Activated CD4-positive, alpha-beta T cell treated with anti-CD3 and anti-CD28 coated beads, Interleukin-2, amount 10 ng/mL, durations not matched to agents 24 days and 14 days (primary cell): ENCODE measurements around the gene METTL9. TPM values are rescaled to one million over a fixed set of nuclear protein-coding genes. Genes with fewer than 3 reads are reported as not detected.
A peak's percentile ranks its signal among the peaks of the same experiment; 100 is the strongest.
"Not testable (repeated sequence)": the region's sequence is repeated elsewhere in the genome, so short reads cannot be mapped to it uniquely, and the experiment has no call there.

Experiments used
- DNase-seq: peaks from one replicate; pipeline ENCODE4 v3.0.0; 2022
- H3K27ac Mint-ChIP-seq: one replicate; pipeline ENCODE4 v1.8.0; 2022; ENCODE audit warnings: mild to moderate bottlenecking, mixed read lengths
- H3K27me3 Mint-ChIP-seq: one replicate; pipeline ENCODE4 v1.8.0; 2022; ENCODE audit warnings: mixed read lengths
- H3K36me3 Mint-ChIP-seq: one replicate; pipeline ENCODE4 v1.8.0; 2022; ENCODE audit warnings: low read depth, mild to moderate bottlenecking, mixed read lengths
- H3K4me1 Mint-ChIP-seq: one replicate; pipeline ENCODE4 v1.8.0; 2021; ENCODE audit warnings: mixed read lengths
- H3K4me3 Mint-ChIP-seq: one replicate; pipeline ENCODE4 v1.8.0; 2022; ENCODE audit warnings: mild to moderate bottlenecking, moderate library complexity, mixed read lengths
- H3K9me3 Mint-ChIP-seq: one replicate; pipeline ENCODE4 v1.8.0; 2021; ENCODE audit warnings: mixed read lengths
- intact Hi-C: fragments of 100-400 bp; cut with micrococcal nuclease; formaldehyde crosslinking; loops from one replicate; pipeline ENCODE4 v1.15.1; 2023
- total RNA-seq: library from RNA; stranded (reverse); gene quantifications from 2 replicates; pipeline ENCODE4 v1.2.3, GENCODE V29; 2022

METTL9 gene
- total RNA-seq, 1 donor from 2014 or later = 66.7 TPM

DNA sequence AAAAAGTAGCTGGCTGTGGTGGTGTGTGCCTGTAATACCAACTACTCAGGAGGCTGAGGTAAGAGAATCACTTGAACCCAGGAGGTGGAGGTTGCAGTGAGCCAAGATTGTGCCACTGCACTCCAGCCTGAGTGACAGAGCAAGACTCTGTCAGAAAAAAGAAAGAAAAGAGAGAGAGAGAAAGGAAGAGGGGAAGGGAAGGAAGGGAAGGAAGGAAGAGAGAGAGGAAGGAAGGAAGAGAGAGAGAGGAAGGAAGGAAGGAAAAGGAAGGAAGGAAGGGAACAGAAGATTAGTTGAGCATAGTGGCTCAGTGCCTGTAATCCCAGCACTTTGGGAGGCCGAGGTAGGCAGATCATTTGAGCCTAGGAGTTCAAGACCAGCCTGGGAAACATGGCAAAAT is 35.0 kb upstream of the METTL9 start:
- H3K9me3 Mint-ChIP-seq, H3K36me3 Mint-ChIP-seq, DNase-seq, intact Hi-C loops, H3K4me1 Mint-ChIP-seq, H3K4me3 Mint-ChIP-seq: not testable (repeated sequence)
- Mint-ChIP-seq H3K27me3 (peaks cover 15% of the 10 kb centered on the region), H3K27ac (peak overlapping the region; percentile 2)

DNA sequence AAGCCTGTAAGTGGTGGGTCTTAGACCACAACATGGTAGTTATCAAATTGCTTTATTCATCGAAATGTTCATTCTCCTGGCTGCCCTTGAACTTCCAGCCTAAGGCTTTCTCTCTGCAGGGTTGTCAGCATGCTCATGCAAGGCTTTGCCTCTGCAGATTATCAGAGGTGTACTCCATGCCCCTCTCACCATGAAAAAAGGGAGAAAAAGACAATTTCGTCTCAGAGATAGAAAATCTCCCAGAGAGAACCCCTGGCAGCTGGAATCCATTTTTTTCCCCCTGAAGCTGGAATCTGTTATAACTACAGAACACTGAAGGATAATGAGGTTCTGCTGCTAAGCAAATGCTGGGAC is 33.9 kb upstream of the METTL9 start:
- intact Hi-C loops = no loop called here
- no peaks in the 10 kb centered on the region for H3K4me1 Mint-ChIP-seq
- H3K9me3 Mint-ChIP-seq = no peaks in the 10 kb centered on the region
- no peak overlapping the region for H3K27ac Mint-ChIP-seq
- no peak for DNase-seq
- H3K36me3 Mint-ChIP-seq = no peaks in the 10 kb centered on the region
- no peak overlapping the region for H3K4me3 Mint-ChIP-seq
- peaks cover 17% of the 10 kb centered on the region for H3K27me3 Mint-ChIP-seq

DNA sequence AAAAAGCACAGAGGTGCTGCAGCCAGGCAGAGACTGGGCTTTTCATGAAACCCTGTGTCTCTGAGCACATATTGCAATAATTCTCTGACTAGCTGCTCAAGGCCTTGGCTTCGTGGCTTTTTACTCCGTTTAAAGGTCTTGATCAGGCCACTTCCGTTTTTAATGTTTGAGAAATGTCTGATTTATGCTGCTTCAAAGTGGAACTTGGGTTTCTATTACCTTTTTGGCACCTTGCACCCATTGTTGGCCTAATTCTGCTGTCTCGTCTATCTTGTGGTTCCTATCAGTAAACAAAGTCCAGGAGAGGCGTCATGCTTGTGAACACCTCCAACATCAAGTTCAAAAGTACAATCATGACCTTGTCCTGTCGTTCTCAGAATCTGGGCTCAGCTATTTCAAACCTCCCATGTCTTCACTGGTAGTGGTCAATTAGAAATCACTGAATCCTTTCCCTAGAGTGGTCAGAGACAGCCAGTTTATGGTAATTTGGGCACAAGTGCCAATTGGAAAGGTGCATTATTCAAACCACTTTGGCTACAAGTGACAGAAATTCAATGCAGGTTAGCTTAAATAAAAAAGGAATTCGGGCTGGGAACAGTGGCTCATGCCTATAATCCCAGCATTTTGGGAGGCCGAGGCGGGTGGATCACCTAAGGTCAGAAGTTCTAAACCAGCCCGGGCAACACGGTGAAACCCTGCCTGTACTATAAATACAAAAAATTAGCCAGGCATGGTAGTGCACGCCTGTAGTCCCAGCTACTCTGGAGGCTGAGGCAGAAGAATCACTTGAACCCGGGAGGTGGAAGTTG is 33.3 kb upstream of the METTL9 start:
- Mint-ChIP-seq H3K4me3 (no peak overlapping the region), H3K4me1 (no peaks in the 10 kb centered on the region), H3K27ac (no peak overlapping the region), H3K36me3 (no peaks in the 10 kb centered on the region), H3K27me3 (peaks cover 17% of the 10 kb centered on the region), H3K9me3 (no peaks in the 10 kb centered on the region)
- intact Hi-C loops = no loop called here
- no peak for DNase-seq

DNA sequence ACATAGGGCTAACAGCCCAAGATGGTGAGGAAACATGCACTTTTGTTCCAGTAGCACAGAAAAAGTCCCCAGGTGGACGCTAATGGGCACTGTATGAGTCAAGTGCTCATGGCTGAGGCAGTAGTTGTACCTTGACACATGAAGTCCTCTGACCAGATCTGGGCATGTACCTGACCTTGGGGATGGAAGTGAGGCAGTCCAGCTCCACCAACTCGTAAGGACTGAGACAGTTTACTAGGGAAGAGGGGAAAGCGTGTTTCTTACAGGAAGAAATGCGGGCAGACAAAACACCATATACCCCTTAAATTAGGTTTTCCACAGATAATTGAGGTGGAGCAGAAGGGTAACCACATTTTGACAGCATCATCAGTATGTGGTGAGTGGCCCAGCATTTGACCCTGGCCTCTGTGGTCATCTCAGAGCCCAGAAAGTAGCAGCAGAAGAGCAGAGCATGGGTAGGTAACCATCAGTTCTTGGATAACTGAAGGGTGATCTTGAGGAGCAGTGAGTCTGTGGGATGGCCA is 32.4 kb upstream of the METTL9 start:
- Mint-ChIP-seq H3K4me3 (no peak overlapping the region), H3K27ac (no peak overlapping the region), H3K4me1 (no peaks in the 10 kb centered on the region), H3K36me3 (no peaks in the 10 kb centered on the region), H3K27me3 (peaks cover 23% of the 10 kb centered on the region), H3K9me3 (no peaks in the 10 kb centered on the region)
- no peak for DNase-seq
- intact Hi-C loops = no loop called here

DNA sequence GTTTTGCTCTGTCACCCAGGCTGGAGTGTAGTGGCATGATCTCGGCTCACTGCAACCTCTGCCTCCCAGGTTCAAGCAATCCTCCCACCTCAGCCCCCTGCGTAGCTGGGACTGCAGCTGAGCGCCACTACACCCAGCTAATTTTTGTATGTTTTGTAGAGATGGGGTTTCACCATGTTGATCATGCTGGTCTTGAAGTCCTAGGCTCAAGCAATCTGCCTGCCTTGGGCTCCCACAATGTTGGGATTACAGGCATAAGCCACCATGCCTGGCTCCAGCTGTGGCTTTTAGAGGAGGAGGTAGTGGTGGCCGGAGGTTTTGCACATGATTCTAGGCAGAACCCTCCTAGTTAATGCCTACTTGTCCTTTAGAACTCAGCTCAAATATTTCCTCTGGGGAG is 31.9 kb upstream of the METTL9 start:
- H3K4me1 Mint-ChIP-seq, H3K36me3 Mint-ChIP-seq: not testable (repeated sequence)

DNA sequence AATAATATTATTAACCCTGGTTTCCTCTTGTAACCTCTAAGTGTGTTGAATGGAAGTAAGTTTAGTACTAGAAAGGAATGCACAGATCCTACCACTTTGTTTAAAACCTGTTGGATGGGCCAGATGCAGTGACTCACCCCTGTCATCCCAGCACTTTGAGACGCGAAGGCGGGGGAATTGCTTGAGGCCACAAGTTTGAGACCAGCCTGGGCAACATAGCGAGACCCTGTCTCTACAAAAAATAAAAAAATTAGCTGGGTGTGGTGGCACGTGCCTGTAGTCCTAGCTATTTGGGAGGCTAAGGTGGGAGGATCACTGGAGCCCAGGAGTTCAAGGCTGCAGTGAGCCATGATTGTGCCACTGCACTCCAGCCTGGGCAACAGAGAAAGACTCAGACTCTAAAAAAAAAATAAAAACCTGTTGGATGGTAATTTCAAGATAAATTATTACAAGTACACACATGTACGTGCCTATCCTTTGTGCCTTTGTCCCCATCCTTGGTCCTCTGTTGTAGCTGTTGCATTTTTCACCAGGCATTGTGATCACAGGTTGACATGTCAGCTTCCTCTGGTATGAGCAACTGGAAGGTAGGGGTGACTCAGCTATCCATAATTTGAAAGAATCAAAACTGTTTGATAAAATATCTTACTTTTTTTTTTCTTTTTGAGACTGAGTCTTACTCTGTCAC is 30.7 kb upstream of the METTL9 start:
- intact Hi-C loops = no loop called here
- no peaks in the 10 kb centered on the region for H3K4me1 Mint-ChIP-seq
- H3K36me3 Mint-ChIP-seq = no peaks in the 10 kb centered on the region
- peaks cover 24% of the 10 kb centered on the region for H3K27me3 Mint-ChIP-seq
- no peak overlapping the region for H3K27ac Mint-ChIP-seq
- no peak for DNase-seq
- H3K9me3 Mint-ChIP-seq = no peaks in the 10 kb centered on the region
- H3K4me3 Mint-ChIP-seq = no peak overlapping the region

More for the DNA sequence above, 31.9 kb upstream of the METTL9 start:
- intact Hi-C loops, H3K9me3 Mint-ChIP-seq, DNase-seq, H3K27ac Mint-ChIP-seq, H3K4me3 Mint-ChIP-seq: not testable (repeated sequence)
- H3K27me3 Mint-ChIP-seq = peaks cover 24% of the 10 kb centered on the region

DNA sequence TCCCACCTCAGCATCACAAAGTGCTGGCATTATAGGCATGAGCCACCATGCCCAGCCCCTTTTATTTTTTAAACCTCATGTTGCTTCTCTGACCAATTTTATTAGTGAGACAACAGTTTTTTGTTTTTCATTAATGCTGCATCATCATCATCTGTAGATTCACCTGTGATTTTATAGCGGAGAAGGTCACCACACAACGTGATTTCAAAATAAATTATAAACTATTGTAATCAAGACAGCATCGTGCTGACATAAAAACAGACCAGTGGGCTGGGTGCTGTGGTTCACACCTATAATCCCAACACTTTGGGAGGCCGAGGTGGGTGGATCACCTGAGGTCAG is 28.7 kb upstream of the METTL9 start:
- intact Hi-C loops = no loop called here
- peaks cover 19% of the 10 kb centered on the region for H3K27me3 Mint-ChIP-seq
- no peak for DNase-seq

DNA sequence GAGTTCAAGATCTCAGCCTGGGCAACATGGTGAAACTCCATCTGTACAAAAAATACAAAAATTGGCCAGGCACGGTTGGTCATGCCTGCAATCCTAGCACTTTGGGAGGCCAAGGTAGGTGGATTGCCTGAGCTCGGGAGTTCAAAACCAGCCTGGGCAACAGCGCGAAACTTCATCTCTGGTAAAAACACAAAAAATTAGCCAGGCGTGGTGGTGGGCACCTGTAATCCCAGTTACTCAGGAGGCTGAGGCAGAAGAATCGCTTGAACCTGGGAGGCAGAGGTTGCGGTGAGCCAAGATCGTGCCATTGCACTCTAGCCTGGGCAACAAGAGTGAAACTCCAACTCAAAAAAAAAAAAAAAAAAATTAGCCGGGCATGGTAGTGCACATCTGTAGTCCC is 25.9 kb upstream of the METTL9 start:
- H3K36me3 Mint-ChIP-seq, H3K9me3 Mint-ChIP-seq, H3K27ac Mint-ChIP-seq, intact Hi-C loops, H3K4me3 Mint-ChIP-seq, DNase-seq, H3K4me1 Mint-ChIP-seq: not testable (repeated sequence)
- peaks cover 20% of the 10 kb centered on the region for H3K27me3 Mint-ChIP-seq

More for the DNA sequence above, 28.7 kb upstream of the METTL9 start:
- H3K9me3 Mint-ChIP-seq = no peaks in the 10 kb centered on the region
- H3K36me3 Mint-ChIP-seq = no peaks in the 10 kb centered on the region
- H3K4me3 Mint-ChIP-seq = no peak overlapping the region
- H3K27ac Mint-ChIP-seq = no peak overlapping the region
- H3K4me1 Mint-ChIP-seq = no peaks in the 10 kb centered on the region

DNA sequence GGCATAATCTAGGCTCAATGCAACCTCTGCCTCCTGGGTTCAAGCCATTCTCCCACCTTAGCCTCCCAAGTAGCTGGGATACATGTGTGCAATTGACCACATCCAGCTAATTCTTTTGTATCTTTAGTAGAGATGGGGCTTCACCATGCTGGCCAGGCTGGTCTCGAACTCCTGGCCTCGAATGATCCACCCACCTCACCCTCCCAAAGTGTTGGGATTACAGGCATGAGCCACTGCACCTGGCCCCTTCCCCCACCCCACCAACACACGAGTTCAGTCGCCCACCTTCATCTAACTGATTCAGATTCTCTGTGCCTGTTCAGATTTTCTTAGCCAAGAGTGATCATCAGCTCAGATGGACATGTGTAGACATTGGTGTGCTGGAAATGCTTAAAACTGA is 25.0 kb upstream of the METTL9 start:
- H3K27me3 Mint-ChIP-seq = peaks cover 29% of the 10 kb centered on the region
- intact Hi-C loops = no loop called here

DNA sequence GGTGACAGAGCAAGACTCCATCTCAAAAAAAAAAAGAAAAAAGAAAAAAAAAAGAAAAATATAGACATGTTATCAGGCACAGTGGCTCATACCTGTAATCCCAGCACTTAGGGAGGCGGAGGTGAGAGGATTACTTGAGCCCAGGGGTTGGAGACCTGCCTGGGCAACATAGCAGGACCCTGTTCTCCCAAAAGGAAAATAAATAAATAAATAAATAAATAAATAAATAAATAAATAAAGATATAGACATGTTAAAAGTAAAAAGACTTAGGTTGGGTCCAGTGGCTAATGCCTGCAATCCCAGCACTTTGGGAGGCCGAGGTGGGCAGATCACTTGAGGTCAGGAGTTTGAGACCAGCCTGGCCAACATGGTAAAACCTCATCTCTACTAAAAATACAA is 23.1 kb upstream of the METTL9 start:
- DNase-seq, H3K36me3 Mint-ChIP-seq, H3K9me3 Mint-ChIP-seq, H3K4me3 Mint-ChIP-seq, intact Hi-C loops, H3K4me1 Mint-ChIP-seq, H3K27ac Mint-ChIP-seq: not testable (repeated sequence)
- H3K27me3 Mint-ChIP-seq = peaks cover 29% of the 10 kb centered on the region

More for the DNA sequence above, 25.0 kb upstream of the METTL9 start:
- Mint-ChIP-seq H3K27ac (no peak overlapping the region), H3K4me3 (no peak overlapping the region), H3K9me3 (no peaks in the 10 kb centered on the region), H3K4me1 (no peaks in the 10 kb centered on the region), H3K36me3 (no peaks in the 10 kb centered on the region)
- no peak for DNase-seq

DNA sequence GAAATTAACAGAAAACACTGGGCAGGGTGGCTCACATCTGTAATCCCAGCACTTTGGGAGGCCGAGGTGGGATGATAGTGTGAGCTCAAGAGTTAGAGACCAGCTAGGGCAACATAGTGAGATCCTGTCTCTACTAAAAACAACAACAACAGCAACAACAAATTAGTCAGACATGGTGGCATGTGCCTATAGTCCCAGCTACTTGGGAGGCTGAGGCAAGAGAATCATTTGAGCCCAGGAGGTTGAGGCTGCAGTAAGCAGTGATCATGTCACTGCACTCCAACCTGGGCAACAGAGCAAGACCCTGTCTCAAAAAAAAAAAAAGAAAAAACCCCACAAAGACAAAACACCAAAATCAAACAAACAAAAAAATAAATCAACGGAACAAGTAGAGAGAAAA is 21.9 kb upstream of the METTL9 start:
- intact Hi-C loops, H3K36me3 Mint-ChIP-seq, DNase-seq, H3K9me3 Mint-ChIP-seq, H3K4me3 Mint-ChIP-seq, H3K27ac Mint-ChIP-seq, H3K4me1 Mint-ChIP-seq: not testable (repeated sequence)
- H3K27me3 Mint-ChIP-seq = peaks cover 24% of the 10 kb centered on the region

DNA sequence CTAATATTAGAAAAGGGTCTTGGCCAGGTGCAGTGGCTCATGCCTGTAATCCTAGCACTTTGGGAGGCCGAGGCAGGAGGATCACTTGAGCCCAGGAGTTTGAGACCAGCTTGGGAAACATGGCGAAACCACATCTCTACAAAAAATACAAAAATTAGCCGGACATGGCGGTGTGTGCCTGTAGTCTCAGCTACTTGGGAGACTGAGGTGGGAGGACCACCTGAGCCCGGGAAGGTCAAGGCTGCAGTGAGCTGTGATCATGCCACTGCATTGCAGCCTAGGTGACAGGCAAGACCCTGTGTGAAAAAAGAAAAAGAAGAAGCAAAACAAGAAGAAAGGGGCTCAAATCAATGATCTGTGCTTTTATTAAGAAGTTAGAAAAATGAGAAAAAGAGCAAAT is 21.1 kb upstream of the METTL9 start:
- DNase-seq, H3K36me3 Mint-ChIP-seq, H3K27ac Mint-ChIP-seq, H3K4me3 Mint-ChIP-seq, intact Hi-C loops, H3K4me1 Mint-ChIP-seq, H3K9me3 Mint-ChIP-seq: not testable (repeated sequence)
- peaks cover 24% of the 10 kb centered on the region for H3K27me3 Mint-ChIP-seq

DNA sequence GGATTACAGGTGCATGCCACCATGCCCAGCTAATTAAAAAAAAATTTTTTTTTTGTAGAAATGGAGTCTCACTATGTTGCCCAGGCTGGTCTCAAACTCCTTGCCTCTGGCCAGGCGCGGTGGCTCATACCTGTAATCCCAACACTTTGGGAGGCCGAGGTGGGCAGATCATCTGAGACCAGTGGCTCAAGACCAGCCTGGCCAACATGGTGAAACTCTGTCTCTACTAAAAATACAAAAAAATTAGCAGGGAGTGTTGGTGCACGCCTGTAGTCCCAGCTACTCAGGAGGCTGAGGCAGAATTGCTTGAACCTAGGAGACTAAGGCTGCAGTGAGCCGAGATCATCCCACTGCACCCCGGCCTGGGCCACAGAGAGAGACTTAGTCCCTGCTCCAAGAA is 19.2 kb upstream of the METTL9 start:
- DNase-seq, H3K27ac Mint-ChIP-seq, intact Hi-C loops, H3K36me3 Mint-ChIP-seq, H3K9me3 Mint-ChIP-seq, H3K4me1 Mint-ChIP-seq, H3K4me3 Mint-ChIP-seq: not testable (repeated sequence)
- H3K27me3 Mint-ChIP-seq = peaks cover 25% of the 10 kb centered on the region

DNA sequence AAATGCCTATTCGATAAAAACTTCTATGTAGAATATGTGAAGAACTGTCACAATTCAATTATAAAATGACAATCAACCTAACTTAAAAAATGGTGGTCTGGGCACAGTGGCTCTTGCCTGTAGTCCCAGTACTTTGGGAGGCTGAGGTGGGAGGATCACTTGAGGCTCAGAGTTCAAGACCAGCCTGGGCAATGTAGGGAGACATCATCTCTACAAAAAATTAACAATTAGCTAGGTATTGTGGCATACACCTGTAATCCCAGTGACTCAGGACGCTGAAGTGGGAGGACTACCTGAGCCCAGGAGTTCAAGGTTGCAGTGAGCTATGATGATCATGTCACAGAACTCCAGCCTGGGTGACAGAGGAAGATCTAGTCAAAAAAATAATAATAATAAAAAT is 18.6 kb upstream of the METTL9 start:
- DNase-seq = no peak
- Mint-ChIP-seq H3K4me1 (no peaks in the 10 kb centered on the region), H3K36me3 (no peaks in the 10 kb centered on the region), H3K27ac (no peak overlapping the region), H3K9me3 (no peaks in the 10 kb centered on the region), H3K27me3 (peaks cover 25% of the 10 kb centered on the region), H3K4me3 (no peak overlapping the region)
- intact Hi-C loops = no loop called here
